ENCODE data around the gene TMEM117.
"Not testable (repeated sequence)": the region's sequence is repeated elsewhere in the genome, so short reads cannot be mapped to it uniquely, and the experiment has no call there.

The TMEM117 gene

GRCh38 chr12:44026926-44027325, 191.0 kb downstream of the TMEM117 start:
- H3K36me3 Mint-ChIP-seq = peaks cover 19% of the 10 kb centered on the region
- not testable (repeated sequence) for H3K9me3 Mint-ChIP-seq (ENCODE audit: low read depth); H3K27ac Mint-ChIP-seq; H3K27me3 Mint-ChIP-seq; H3K4me3 Mint-ChIP-seq; H3K4me1 Mint-ChIP-seq (ENCODE audit: low read depth)

GRCh38 chr12:44029194-44029593, 193.3 kb downstream of the TMEM117 start:
- no peaks in the 10 kb centered on the region for H3K4me1 Mint-ChIP-seq (ENCODE audit: low read depth)
- no peak overlapping the region for H3K4me3 Mint-ChIP-seq
- H3K27ac Mint-ChIP-seq = no peak overlapping the region
- H3K36me3 Mint-ChIP-seq = peaks cover 22% of the 10 kb centered on the region
- H3K9me3 Mint-ChIP-seq (ENCODE audit: low read depth) = peaks cover 4% of the 10 kb centered on the region
- H3K27me3 Mint-ChIP-seq = no peaks in the 10 kb centered on the region

GRCh38 chr12:44031472-44032185, 195.7 kb downstream of the TMEM117 start:
- no peaks in the 10 kb centered on the region for H3K27me3 Mint-ChIP-seq
- no peak overlapping the region for H3K27ac Mint-ChIP-seq
- H3K4me3 Mint-ChIP-seq = no peak overlapping the region
- no peaks in the 10 kb centered on the region for H3K4me1 Mint-ChIP-seq (ENCODE audit: low read depth)
- peaks cover 4% of the 10 kb centered on the region for H3K9me3 Mint-ChIP-seq (ENCODE audit: low read depth)
- H3K36me3 Mint-ChIP-seq = peaks cover 22% of the 10 kb centered on the region

- Mint-ChIP-seq H3K9me3 (ENCODE audit: low read depth) (no peaks in the 10 kb centered on the region), H3K27ac (no peak overlapping the region), H3K36me3 (peaks cover 14% of the 10 kb centered on the region), H3K4me3 (no peak overlapping the region), H3K27me3 (no peaks in the 10 kb centered on the region), H3K4me1 (ENCODE audit: low read depth) (no peaks in the 10 kb centered on the region)
These were observed 199.0 kb downstream of the TMEM117 start for GRCh38 chr12:44034906-44035305.

- Mint-ChIP-seq H3K27me3 (no peaks in the 10 kb centered on the region), H3K9me3 (ENCODE audit: low read depth) (no peaks in the 10 kb centered on the region), H3K4me3 (no peak overlapping the region), H3K4me1 (ENCODE audit: low read depth) (no peaks in the 10 kb centered on the region), H3K36me3 (peaks cover 8% of the 10 kb centered on the region), H3K27ac (no peak overlapping the region)
These were observed 201.1 kb downstream of the TMEM117 start for GRCh38 chr12:44036875-44037443.

GRCh38 chr12:44038411-44038810, 202.5 kb downstream of the TMEM117 start:
- Mint-ChIP-seq H3K4me3 (no peak overlapping the region), H3K27ac (no peak overlapping the region), H3K27me3 (no peaks in the 10 kb centered on the region), H3K4me1 (ENCODE audit: low read depth) (no peaks in the 10 kb centered on the region), H3K9me3 (ENCODE audit: low read depth) (no peaks in the 10 kb centered on the region), H3K36me3 (no peaks in the 10 kb centered on the region)

- not testable (repeated sequence) for H3K4me3 Mint-ChIP-seq; H3K27me3 Mint-ChIP-seq; H3K27ac Mint-ChIP-seq; H3K36me3 Mint-ChIP-seq; H3K9me3 Mint-ChIP-seq (ENCODE audit: low read depth); H3K4me1 Mint-ChIP-seq (ENCODE audit: low read depth)
These were observed 208.6 kb downstream of the TMEM117 start for GRCh38 chr12:44044491-44044890.

- no peak overlapping the region for H3K27ac Mint-ChIP-seq
- no peaks in the 10 kb centered on the region for H3K4me1 Mint-ChIP-seq (ENCODE audit: low read depth)
- H3K4me3 Mint-ChIP-seq = no peak overlapping the region
- no peaks in the 10 kb centered on the region for H3K9me3 Mint-ChIP-seq (ENCODE audit: low read depth)
- no peaks in the 10 kb centered on the region for H3K27me3 Mint-ChIP-seq
- peaks cover 8% of the 10 kb centered on the region for H3K36me3 Mint-ChIP-seq
These were observed 211.0 kb downstream of the TMEM117 start for GRCh38 chr12:44046732-44047417.

GRCh38 chr12:44052554-44052953, 216.7 kb downstream of the TMEM117 start:
- Mint-ChIP-seq H3K4me3 (no peak overlapping the region), H3K36me3 (no peaks in the 10 kb centered on the region), H3K27ac (no peak overlapping the region), H3K4me1 (ENCODE audit: low read depth) (no peaks in the 10 kb centered on the region), H3K27me3 (no peaks in the 10 kb centered on the region), H3K9me3 (ENCODE audit: low read depth) (no peaks in the 10 kb centered on the region)

GRCh38 chr12:44053549-44054127, 217.8 kb downstream of the TMEM117 start:
- no peaks in the 10 kb centered on the region for H3K9me3 Mint-ChIP-seq (ENCODE audit: low read depth)
- no peaks in the 10 kb centered on the region for H3K27me3 Mint-ChIP-seq
- H3K27ac Mint-ChIP-seq = no peak overlapping the region
- H3K4me3 Mint-ChIP-seq = no peak overlapping the region
- H3K4me1 Mint-ChIP-seq (ENCODE audit: low read depth) = peaks cover 3% of the 10 kb centered on the region
- no peaks in the 10 kb centered on the region for H3K36me3 Mint-ChIP-seq

GRCh38 chr12:44054281-44054680, 218.4 kb downstream of the TMEM117 start:
- Mint-ChIP-seq H3K9me3 (ENCODE audit: low read depth) (no peaks in the 10 kb centered on the region), H3K27me3 (no peaks in the 10 kb centered on the region)

GRCh38 chr12:44058366-44058765, 222.5 kb downstream of the TMEM117 start:
- H3K27ac Mint-ChIP-seq = no peak overlapping the region
- H3K27me3 Mint-ChIP-seq = no peaks in the 10 kb centered on the region
- no peaks in the 10 kb centered on the region for H3K9me3 Mint-ChIP-seq (ENCODE audit: low read depth)
- H3K4me1 Mint-ChIP-seq (ENCODE audit: low read depth) = peaks cover 5% of the 10 kb centered on the region
- no peaks in the 10 kb centered on the region for H3K36me3 Mint-ChIP-seq
- H3K4me3 Mint-ChIP-seq = no peak overlapping the region

More at GRCh38 chr12:44054281-44054680, 218.4 kb downstream of the TMEM117 start:
- peaks cover 5% of the 10 kb centered on the region for H3K4me1 Mint-ChIP-seq (ENCODE audit: low read depth)
- no peaks in the 10 kb centered on the region for H3K36me3 Mint-ChIP-seq
- H3K27ac Mint-ChIP-seq = no peak overlapping the region
- no peak overlapping the region for H3K4me3 Mint-ChIP-seq

GRCh38 chr12:44059476-44059875, 223.6 kb downstream of the TMEM117 start:
- Mint-ChIP-seq H3K4me1 (ENCODE audit: low read depth) (peaks cover 5% of the 10 kb centered on the region), H3K27me3 (no peaks in the 10 kb centered on the region), H3K4me3 (no peak overlapping the region), H3K9me3 (ENCODE audit: low read depth) (no peaks in the 10 kb centered on the region), H3K27ac (no peak overlapping the region), H3K36me3 (no peaks in the 10 kb centered on the region)

GRCh38 chr12:44063671-44064070, 227.8 kb downstream of the TMEM117 start:
- Mint-ChIP-seq H3K4me1 (ENCODE audit: low read depth) (peaks cover 1% of the 10 kb centered on the region), H3K36me3 (no peaks in the 10 kb centered on the region), H3K9me3 (ENCODE audit: low read depth) (no peaks in the 10 kb centered on the region), H3K4me3 (no peak overlapping the region), H3K27me3 (no peaks in the 10 kb centered on the region), H3K27ac (no peak overlapping the region)

GRCh38 chr12:44076871-44077270, 241.0 kb downstream of the TMEM117 start:
- H3K27me3 Mint-ChIP-seq = no peaks in the 10 kb centered on the region
- H3K9me3 Mint-ChIP-seq (ENCODE audit: low read depth) = no peaks in the 10 kb centered on the region
- H3K27ac Mint-ChIP-seq = no peak overlapping the region
- H3K4me1 Mint-ChIP-seq (ENCODE audit: low read depth) = no peaks in the 10 kb centered on the region
- H3K4me3 Mint-ChIP-seq = no peak overlapping the region
- H3K36me3 Mint-ChIP-seq = peaks cover 6% of the 10 kb centered on the region

Data from activated naive CD8-positive, alpha-beta T cell (primary cell).